GM18867 (cell line): ENCODE results near the gene HSPH1.

Source experiments
- ATAC-seq: cut with Tn5 transposase; IDR thresholded peaks from one replicate; pipeline ENCODE4 v1.9.1; 2021; ENCODE audit warnings: mild to moderate bottlenecking, moderate library complexity; ENCODE audit not compliant: unreplicated experiment

The HSPH1 gene

DNA sequence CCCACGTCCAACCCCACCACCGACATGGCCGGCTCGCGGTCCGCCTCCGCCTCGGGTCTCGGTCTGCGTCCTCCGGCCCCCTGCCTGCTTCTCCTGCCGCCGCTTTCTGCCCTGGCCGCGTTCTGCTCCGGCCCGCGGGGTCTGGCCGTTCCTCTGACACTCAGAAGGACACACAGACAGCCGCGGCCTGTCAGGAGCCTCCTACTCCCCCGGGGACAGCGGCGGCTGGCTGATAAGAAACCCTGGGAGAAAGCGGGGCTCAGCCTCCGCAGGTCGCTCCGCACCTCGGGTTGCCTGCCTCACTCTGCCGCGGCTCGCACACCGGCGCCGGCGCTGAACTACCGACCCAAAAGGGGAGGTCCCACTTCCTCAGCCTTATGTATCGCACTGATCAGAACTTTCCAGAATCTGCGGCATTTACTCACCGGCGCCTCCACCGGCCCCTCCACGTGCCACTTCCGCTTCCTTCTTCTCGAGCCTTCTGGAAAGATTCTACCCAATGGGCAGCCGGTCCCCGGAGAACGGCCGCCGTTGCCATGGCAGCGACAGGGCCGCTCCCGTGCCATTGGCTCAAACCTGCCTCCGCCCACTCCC is at the start of gene HSPH1:
Gene HSPH1 (minus strand): TSS at position 348 of the 594 bp plus-strand sequence. CDS start 322 bp downstream, at position 26.
- ATAC-seq = peak; percentile 81

DNA sequence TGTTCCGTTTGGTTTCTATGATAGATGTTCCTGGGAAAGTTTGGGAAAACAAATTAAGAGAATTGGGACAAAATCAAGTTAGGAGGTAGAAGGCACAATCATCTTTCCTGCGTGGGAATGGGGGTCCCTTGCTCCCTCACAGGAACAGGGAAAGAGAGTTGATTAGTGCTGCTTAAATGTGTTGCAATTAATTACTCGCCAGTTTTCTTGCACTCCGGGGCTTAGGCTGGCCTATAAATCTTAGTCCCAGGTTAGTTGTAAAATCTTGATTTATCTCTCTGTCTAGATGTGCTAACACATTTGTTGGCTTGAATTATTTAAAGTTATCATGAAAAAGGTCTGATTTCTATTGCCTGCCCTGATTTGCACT is 48.1 kb upstream of the HSPH1 start:
- no peak for ATAC-seq

DNA sequence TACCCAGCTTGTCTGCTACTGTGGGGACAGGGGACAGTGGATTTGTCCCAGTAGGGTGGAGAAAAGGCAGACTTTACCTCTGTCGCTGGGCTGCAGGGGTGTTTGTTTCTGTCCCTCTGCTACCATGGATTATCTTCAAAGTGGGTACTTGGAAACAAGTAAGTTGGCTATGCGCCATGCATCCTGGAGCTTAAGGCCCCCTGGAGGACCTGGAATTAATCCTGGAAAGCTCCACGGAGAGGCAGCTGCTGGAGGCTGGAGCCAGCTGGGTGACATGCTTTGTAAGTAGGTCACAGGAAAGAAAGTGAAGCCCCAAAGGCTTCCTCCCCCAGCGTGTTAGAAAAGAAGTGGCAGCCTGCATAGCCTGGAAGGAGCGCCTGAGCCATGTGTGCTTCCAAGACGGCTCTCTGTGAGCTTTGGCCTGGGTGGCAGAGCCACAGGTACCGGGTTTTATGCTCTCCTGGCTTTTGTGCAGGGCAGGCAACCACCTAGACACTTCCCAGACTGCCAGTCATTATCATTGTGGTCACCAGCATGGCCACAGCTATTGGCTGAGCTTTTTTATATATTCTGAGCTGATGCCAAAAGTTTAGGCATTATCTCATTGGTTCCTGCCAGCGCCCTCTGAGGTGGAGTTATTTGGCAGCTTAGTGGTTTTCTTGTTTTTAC is 47.6 kb upstream of the HSPH1 start:
- no peak for ATAC-seq

GRCh38 chr13:31208559-31209122 is 46.9 kb upstream of the HSPH1 start:
- ATAC-seq = no peak

GRCh38 chr13:31207661-31208552 is 46.2 kb upstream of the HSPH1 start:
- no peak for ATAC-seq

DNA sequence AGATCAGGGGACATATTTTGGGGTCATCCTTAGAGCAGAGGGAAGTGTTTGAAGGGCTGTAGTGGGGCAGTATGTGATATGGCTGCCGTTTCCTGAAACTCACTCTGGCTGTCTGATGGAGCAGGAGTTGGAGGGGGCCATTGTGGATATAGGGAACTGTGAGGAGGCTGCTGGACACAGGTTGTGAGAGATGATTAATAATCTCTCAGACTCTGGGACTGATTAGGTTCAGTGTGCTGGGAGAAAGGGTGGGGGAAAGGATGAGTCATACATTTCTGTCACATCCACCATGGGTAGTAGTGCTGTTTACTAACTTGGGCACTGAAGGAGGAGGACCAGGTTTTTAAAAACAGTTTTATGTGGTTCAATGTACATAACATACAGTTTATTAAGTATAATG is 42.9 kb upstream of the HSPH1 start:
- ATAC-seq = no peak

DNA sequence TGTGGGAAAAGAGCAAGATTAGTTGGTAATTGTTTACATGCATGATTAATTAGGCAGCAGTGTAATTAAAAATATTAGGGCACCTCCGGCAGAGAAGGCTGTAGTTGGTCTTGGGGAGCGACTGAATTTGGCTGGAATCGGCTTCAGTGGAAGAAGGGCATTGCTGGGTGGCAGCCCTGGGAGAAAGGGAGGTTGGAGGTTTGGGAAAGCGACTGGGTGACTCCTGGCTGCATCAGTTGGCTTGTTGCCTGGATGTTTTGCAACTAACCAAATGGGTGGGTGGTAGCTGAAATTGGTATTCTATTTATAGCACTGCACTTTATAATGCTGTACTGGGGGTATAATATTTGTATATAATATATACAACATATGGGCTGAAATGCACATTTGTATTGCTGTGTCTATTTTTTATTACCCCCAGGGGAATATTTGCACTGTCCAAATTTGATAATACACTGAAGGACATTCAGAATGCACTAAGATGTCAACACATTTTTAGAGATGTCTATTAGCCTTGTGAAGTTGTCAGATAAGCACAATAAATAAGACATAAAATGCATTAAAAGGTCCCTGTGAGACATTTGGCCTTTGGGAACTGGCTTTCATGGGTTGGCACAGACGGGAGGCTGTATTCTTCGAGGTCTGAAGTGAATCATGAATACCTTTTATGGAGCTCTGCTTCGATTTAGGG is 39.8 kb upstream of the HSPH1 start:
- ATAC-seq = no peak

GRCh38 chr13:31200637-31200971 is 38.9 kb upstream of the HSPH1 start:
- ATAC-seq = peak; percentile 18

DNA sequence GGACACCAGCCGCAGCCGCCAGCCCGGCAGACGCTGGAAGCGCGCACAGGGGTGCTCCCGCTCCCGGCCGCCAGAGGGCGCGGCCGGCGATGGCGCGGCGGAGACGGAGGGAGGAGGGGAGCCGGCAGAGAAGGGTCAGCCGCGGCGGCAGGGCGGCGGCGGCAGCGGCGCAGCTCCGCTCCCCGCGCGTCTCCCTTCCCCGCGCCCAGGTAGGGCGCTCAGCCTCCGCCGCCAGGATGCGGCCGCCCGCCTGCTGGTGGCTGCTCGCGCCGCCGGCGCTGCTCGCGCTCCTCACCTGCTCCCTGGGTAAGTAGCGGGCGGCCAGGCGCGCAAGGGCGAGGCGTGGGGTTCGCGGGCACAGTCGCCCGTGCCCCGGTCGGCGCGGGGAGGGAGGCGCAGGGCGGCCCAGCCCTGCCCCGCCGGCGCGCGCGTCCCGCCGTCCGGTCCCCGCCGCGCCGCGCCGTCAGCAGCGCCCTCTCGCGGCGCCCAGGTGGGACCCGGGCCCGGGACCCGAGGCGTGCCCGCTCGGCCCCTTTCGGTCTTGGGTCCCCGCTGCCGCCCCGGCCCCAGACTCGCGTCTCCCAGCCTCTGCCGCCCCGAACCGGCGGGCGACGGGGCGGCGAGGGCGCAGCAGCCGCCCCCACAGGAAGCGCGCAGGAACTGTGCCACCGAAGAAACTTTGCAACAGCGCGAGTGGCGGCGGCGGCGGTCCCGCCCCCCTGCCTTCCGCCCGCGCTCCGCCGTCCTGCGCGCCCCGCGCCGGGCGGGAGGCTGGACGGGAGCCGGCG is 38.3 kb upstream of the HSPH1 start, which contains the start of gene B3GLCT:
Gene B3GLCT (plus strand): TSS at position 127 of the 788 bp plus-strand sequence. CDS start 110 bp downstream, at position 237.
- peak; percentile 86 for ATAC-seq

- ATAC-seq = no peak
Observed at GRCh38 chr13:31199527-31199848, 37.8 kb upstream of the HSPH1 start.

DNA sequence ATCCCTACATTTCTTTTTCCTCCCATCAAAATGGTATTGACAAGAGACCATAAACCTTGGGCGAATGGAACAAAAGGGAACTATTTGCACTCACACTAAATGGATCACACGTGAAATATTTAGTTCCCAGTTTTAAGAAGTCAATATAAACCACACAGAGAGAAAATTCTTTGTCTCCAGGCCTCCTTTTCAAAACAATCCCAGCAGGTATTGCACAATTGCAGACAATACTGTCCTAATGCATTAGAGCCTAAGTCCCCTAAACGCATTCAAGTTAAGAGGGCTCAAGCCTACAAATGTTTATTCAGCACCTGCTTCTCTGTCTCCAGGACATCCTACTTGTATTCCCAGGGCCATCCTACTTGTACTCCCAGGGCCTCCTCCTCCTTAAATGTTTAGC is 36.8 kb upstream of the HSPH1 start:
- no peak for ATAC-seq

DNA sequence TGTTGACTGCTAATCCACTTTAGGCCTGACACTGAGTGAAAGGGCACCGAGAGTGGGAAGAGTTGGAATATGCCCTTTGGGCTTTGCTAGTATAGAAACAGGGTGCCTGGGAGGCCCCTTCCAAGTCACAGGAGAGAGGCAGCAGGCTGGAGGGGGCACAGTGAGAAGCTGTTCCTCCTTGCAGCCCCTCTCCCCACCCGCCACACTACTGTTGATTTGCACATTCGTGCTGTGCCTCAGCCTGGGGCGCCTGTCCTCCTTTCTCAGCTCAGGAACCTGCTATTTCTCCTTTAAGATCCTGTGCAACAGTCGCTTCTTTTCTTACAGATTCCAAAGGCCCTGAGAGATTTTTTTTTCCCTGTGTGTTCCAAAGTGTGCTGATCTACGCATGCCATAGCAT is 35.3 kb upstream of the HSPH1 start:
- ATAC-seq = no peak

GRCh38 chr13:31195616-31196015 is 33.9 kb upstream of the HSPH1 start:
- ATAC-seq = no peak

DNA sequence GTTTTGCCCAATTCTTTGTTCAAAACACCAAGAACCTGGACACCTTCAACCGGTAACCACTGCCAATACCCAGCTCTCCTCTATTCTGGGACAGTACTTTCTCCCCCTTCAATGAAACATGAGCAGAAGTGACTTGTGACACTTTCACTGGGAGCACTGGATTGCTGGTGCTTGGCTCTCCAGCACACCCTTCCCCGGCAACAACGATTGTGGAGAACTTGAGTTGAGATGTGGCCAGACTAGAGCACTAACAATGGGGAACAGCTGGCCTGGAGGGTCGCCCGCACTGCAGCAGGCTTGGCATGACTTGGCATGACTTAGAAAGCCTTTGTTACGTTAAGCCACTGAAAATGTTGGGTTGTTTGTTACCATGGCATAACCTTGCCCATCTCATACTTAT is 30.6 kb upstream of the HSPH1 start:
- no peak for ATAC-seq

DNA sequence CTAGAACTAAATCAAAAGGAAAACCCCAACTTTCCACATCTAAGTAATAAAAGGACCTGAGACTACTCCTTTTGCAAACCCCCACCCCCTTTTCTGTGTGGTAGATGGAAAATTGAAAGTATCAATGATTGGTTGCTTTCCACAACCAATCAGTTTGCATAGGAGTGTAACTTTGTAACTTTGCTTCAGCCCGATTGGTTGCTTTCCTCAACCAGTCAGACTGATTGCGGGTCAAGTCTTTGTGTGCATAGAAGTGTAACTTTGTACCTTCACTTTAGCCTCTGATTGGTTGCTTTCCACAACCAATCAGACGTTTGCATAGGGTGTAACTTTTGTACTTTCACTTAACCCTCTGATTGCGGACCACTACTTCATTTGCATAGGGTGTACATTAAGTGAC is 30.0 kb upstream of the HSPH1 start:
- no peak for ATAC-seq

DNA sequence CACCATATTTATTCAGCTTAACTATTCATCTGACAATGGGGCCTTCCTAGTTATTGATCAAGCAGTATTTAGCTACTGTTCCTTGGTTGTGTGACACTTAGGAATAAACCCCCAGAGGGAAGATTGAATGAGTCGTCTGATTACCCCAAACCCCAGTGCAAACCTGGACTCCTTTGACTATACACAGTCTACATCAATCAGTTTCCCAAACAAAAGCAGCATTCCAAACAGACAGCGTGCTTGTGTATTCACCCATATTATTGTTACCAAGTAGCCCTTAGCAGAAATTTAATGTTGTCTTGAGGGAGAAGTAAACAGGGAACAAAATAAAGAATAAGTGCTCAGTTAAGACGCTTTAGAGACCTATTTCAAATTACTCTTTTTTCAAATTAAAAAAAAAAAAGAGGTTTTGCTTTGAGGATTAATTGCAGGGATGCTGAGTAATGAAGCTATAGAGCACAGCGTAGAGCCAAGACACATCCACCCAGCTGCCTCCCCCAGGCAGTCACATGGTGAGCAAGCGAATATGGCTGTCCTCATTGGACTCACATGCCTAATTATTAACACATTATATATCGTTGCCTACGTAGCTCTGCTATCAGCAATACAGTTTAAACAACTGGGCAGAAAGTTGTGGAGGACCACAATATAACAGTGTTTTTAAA is 23.4 kb upstream of the HSPH1 start:
- no peak for ATAC-seq

- ATAC-seq = no peak
Observed at GRCh38 chr13:31184451-31184850, 22.7 kb upstream of the HSPH1 start.

- ATAC-seq = no peak
Observed at GRCh38 chr13:31182987-31183386, 21.3 kb upstream of the HSPH1 start.

GRCh38 chr13:31179754-31180153 is 18.1 kb upstream of the HSPH1 start:
- no peak for ATAC-seq

DNA sequence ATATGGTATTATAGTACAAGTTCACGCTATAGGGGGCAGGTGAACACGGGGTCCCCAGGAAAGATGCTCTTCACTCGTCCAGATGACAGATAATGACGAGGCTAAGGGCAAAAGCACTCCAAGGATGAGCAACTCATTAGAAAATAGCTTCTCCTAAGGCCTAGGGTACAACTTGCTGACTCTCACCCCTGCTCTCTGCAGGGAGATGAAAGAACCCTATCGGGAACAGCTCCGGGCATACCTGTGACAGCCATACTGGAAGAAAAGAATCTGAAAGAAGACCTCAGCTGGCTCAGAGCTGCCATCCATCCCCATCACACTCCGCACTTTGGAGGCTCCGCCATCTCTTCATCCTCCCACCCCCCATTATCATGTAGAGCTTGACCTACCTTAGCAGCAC is 17.5 kb upstream of the HSPH1 start:
- no peak for ATAC-seq
